ENCODE measurements around the gene LCP2.
A peak's percentile ranks its signal among the peaks of the same experiment; 100 is the strongest.

LCP2 gene

DNA sequence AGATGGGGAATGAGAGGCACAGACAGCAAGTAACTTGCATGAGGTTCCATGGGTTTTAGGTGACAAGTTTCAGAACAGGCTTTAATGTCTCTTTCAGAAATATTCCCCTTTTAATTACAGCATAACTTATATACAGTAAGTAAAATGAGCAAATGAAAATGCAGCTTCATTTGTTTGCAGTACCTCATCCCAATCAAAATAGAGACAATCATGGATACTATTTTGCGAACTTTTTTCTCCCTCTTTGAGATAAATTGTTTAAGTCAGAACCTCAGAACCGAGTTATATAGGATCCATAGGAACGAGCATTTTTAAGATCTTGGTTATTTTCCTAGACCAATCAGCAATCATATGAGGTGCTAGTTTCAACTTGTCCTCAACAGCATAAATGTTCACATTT, 3.5 kb downstream of the LCP2 start:
- peaks cover 37% of the 10 kb centered on the region for H3K36me3 Mint-ChIP-seq
- no peaks in the 10 kb centered on the region for H3K9me3 Mint-ChIP-seq (ENCODE audit: low read depth)
- peak overlapping the region; percentile 100 for H3K4me3 Mint-ChIP-seq
- no peaks in the 10 kb centered on the region for H3K27me3 Mint-ChIP-seq
- H3K4me1 Mint-ChIP-seq (ENCODE audit: low read depth), result peaks cover 76% of the 10 kb centered on the region
- H3K27ac Mint-ChIP-seq, result peak overlapping the region; percentile 96

- Mint-ChIP-seq H3K9me3 (ENCODE audit: low read depth) (no peaks in the 10 kb centered on the region), H3K27ac (peak overlapping the region; percentile 96), H3K4me1 (ENCODE audit: low read depth) (peaks cover 76% of the 10 kb centered on the region), H3K27me3 (no peaks in the 10 kb centered on the region), H3K36me3 (peaks cover 42% of the 10 kb centered on the region), H3K4me3 (peak overlapping the region; percentile 100)
Measured at GRCh38 chr5:170293273-170293672, 4.3 kb downstream of the LCP2 start.

GRCh38 chr5:170292179-170293104, 5.1 kb downstream of the LCP2 start:
- Mint-ChIP-seq H3K9me3 (ENCODE audit: low read depth) (no peaks in the 10 kb centered on the region), H3K36me3 (peaks cover 46% of the 10 kb centered on the region), H3K4me3 (peak overlapping the region; percentile 100), H3K27ac (peak overlapping the region; percentile 96), H3K4me1 (ENCODE audit: low read depth) (peaks cover 77% of the 10 kb centered on the region), H3K27me3 (no peaks in the 10 kb centered on the region)

DNA sequence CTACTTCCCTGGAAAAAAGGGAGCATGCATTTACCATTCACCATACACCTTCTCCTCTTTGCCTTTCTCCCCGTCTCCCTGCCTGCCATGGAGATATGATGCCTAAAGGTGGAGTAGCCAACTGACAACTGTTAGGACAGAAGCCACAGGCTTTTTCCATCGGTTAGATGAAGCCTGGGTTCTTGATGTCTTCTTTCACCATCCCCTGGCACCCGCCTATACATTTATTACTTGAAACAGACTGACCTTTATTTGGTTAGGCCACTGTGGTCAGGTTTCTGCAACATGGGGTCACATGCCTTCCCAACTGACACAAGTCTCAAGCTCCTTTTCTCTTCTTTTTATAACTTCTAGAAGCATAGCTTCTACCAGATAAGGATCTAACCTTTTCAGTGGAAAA, 7.1 kb downstream of the LCP2 start:
- Mint-ChIP-seq H3K4me1 (ENCODE audit: low read depth) (peaks cover 97% of the 10 kb centered on the region), H3K4me3 (peak overlapping the region; percentile 100), H3K9me3 (ENCODE audit: low read depth) (no peaks in the 10 kb centered on the region), H3K27ac (peak overlapping the region; percentile 96), H3K36me3 (peaks cover 58% of the 10 kb centered on the region), H3K27me3 (no peaks in the 10 kb centered on the region)

DNA sequence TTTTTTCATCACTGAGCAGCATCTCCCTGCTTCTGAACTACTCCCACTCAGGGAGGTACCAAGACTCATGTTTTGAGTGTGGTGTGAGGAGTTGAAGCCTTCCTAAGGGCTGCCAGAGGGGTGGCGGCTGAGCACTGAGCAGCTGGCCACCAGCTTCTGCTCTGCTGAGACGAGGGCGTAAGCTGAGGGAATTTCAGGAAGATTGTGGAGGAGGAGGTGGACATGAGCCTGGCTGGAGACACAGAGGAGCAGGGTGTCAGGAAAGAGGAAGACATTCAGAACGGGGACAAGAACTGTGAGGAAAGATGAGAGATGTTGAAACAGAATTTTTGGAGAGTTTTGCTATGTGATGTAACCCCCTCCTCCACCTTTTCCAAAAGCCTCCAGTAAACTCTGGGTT, 7.8 kb downstream of the LCP2 start:
- Mint-ChIP-seq H3K4me1 (ENCODE audit: low read depth) (peaks cover 99% of the 10 kb centered on the region), H3K4me3 (peak overlapping the region; percentile 100), H3K9me3 (ENCODE audit: low read depth) (no peaks in the 10 kb centered on the region), H3K27ac (peak overlapping the region; percentile 96), H3K27me3 (no peaks in the 10 kb centered on the region), H3K36me3 (peaks cover 61% of the 10 kb centered on the region)

DNA sequence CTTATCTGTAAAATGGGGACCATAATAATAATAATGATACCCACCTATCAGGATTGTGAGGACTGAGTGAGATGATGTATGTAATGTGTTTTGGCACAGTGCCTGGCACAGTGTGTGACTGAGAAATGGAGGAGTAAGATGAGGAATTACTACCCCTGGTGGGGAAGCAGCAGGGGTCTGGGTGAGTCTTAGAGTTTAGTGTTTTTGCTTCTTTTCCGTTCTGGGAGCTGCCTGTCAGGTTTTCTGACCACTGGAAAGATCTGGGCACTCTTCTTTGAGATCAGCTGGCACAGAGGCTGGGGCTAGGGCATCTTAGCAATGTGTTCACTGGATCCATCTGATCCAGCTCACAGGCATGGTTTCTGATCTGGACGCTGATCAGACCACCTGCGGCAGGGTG, 8.5 kb downstream of the LCP2 start:
- Mint-ChIP-seq H3K27me3 (no peaks in the 10 kb centered on the region), H3K4me1 (ENCODE audit: low read depth) (peaks cover 99% of the 10 kb centered on the region), H3K9me3 (ENCODE audit: low read depth) (no peaks in the 10 kb centered on the region), H3K4me3 (peak overlapping the region; percentile 100), H3K36me3 (peaks cover 61% of the 10 kb centered on the region), H3K27ac (peak overlapping the region; percentile 96)

DNA sequence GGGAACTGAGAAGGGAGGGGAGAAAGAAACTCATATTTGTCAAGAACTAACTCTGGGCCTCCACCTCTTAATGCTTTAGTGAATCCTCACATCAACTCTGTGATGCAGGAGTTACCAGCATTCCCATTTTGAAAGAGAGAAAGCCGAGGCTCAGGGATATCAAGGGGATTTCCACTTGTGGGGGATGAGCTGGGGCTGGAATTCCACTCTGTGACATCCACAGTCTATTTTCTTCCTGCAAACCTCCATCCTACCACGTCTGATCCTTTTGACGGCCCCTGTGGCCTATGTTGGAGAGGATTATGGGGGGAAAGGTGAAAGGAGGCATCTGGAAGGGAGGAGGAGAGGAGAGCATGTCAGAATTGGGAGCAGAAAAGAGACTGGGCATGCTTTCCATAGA, 9.0 kb downstream of the LCP2 start:
- Mint-ChIP-seq H3K4me3 (peak overlapping the region; percentile 100), H3K27me3 (no peaks in the 10 kb centered on the region), H3K4me1 (ENCODE audit: low read depth) (peaks cover 99% of the 10 kb centered on the region), H3K27ac (peak overlapping the region; percentile 96), H3K36me3 (peaks cover 61% of the 10 kb centered on the region), H3K9me3 (ENCODE audit: low read depth) (no peaks in the 10 kb centered on the region)

DNA sequence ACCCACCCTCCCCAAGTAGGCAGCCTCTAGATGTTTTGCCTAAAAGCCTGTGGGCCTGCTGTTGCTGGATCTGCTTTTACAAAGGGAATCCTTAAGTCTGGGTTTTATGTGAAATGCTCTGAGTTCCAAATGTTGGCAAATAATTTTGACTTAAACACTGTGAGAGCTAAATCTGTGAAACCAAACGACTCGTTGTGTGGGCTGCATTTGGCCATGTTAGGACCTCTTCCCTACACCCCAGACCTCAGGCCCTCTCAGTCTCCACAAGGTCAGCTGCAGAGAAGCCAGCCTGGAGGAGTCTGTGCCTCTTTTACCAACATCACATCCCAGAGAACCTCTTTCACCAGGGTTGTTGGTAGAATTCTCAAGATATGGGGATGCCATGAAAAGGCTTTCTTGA, 9.4 kb downstream of the LCP2 start:
- Mint-ChIP-seq H3K36me3 (peaks cover 65% of the 10 kb centered on the region), H3K9me3 (ENCODE audit: low read depth) (no peaks in the 10 kb centered on the region), H3K27ac (peak overlapping the region; percentile 96), H3K27me3 (no peaks in the 10 kb centered on the region), H3K4me1 (ENCODE audit: low read depth) (peaks cover 99% of the 10 kb centered on the region), H3K4me3 (peak overlapping the region; percentile 100)

- Mint-ChIP-seq H3K27me3 (no peaks in the 10 kb centered on the region), H3K4me3 (peak overlapping the region; percentile 74), H3K36me3 (peaks cover 62% of the 10 kb centered on the region), H3K9me3 (ENCODE audit: low read depth) (no peaks in the 10 kb centered on the region), H3K27ac (peak overlapping the region; percentile 96), H3K4me1 (ENCODE audit: low read depth) (peaks cover 99% of the 10 kb centered on the region)
Measured at GRCh38 chr5:170287532-170287931, 10.0 kb downstream of the LCP2 start.

DNA sequence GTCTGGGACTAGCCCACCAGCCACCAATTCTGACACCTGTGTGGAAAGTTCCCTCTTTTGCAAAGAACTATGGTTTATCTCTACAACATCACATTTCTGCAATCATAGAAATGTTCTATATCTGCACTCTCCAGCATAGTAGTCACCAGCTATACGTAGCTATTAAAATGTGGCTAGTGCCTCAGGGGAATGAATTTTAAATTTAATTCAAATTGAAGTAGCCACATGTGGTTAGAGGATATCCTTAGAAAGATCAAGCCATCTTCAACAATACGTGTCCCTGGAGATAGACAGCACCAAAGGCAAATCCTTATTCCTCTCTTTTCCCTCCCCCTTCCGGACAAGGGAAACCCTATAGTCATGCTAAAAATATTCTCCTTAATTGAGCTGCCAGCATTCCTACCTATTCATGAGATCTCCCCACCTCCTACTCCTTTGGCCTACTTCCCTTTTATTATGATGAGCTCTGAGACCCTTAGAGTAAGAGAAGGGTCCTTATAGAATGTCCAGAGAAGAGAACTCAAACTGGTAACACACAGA, 11.1 kb downstream of the LCP2 start:
- Mint-ChIP-seq H3K27ac (peak overlapping the region; percentile 96), H3K4me1 (ENCODE audit: low read depth) (peaks cover 99% of the 10 kb centered on the region), H3K36me3 (peaks cover 52% of the 10 kb centered on the region), H3K27me3 (no peaks in the 10 kb centered on the region), H3K4me3 (peak overlapping the region; percentile 64), H3K9me3 (ENCODE audit: low read depth) (no peaks in the 10 kb centered on the region)

- peak overlapping the region; percentile 66 for H3K4me3 Mint-ChIP-seq
- H3K27me3 Mint-ChIP-seq, result no peaks in the 10 kb centered on the region
- H3K27ac Mint-ChIP-seq, result peak overlapping the region; percentile 96
- no peaks in the 10 kb centered on the region for H3K9me3 Mint-ChIP-seq (ENCODE audit: low read depth)
- H3K4me1 Mint-ChIP-seq (ENCODE audit: low read depth), result peaks cover 95% of the 10 kb centered on the region
- H3K36me3 Mint-ChIP-seq, result peaks cover 48% of the 10 kb centered on the region
Measured at GRCh38 chr5:170285181-170285580, 12.4 kb downstream of the LCP2 start.

DNA sequence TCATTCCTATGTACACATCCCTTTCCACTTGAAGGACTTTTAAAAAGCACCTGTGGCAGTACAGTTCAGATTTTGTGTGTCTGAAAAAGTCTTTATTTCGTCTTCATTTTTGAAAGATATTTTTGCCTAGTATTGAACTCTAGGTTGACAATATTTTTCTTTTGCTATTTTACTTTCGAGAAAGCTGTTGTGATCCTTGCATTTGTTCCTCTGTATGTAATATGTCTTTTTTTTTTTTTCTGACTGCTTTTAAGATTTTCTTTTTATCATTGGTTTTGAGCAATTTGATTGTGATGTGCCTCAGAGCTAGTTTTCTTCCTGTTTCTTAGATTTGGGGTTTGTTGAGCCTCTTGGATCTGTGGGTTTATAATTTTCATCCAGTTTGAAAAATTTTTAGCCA, 13.3 kb downstream of the LCP2 start:
- Mint-ChIP-seq H3K27ac (peak overlapping the region; percentile 96), H3K36me3 (peaks cover 45% of the 10 kb centered on the region), H3K4me1 (ENCODE audit: low read depth) (peaks cover 95% of the 10 kb centered on the region), H3K27me3 (no peaks in the 10 kb centered on the region), H3K4me3 (peak overlapping the region; percentile 69), H3K9me3 (ENCODE audit: low read depth) (no peaks in the 10 kb centered on the region)

DNA sequence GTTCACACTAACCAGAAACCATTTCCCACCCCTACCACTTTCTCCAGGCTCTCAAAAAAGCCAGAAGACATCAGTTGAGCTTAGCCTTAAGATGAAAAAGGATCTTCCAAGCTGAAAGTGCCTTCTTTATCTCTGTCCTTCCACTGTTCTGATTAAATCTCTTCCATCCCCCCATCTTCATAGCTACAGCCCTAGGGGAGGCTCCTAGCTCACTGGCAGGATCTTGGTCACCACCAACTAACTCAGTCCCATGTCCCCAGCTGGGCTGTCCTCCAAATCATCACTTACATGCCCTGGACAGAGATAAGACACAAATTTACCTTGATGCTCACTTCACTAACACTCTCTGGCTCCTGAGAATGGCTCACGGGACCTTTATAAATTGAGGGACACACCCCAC, 14.3 kb downstream of the LCP2 start:
- H3K9me3 Mint-ChIP-seq (ENCODE audit: low read depth), result no peaks in the 10 kb centered on the region
- H3K4me3 Mint-ChIP-seq, result peak overlapping the region; percentile 69
- peak overlapping the region; percentile 96 for H3K27ac Mint-ChIP-seq
- no peaks in the 10 kb centered on the region for H3K27me3 Mint-ChIP-seq
- peaks cover 94% of the 10 kb centered on the region for H3K4me1 Mint-ChIP-seq (ENCODE audit: low read depth)
- peaks cover 38% of the 10 kb centered on the region for H3K36me3 Mint-ChIP-seq

- Mint-ChIP-seq H3K27me3 (no peaks in the 10 kb centered on the region), H3K4me3 (peak overlapping the region; percentile 83), H3K4me1 (ENCODE audit: low read depth) (peaks cover 93% of the 10 kb centered on the region), H3K36me3 (peaks cover 23% of the 10 kb centered on the region), H3K27ac (peak overlapping the region; percentile 96), H3K9me3 (ENCODE audit: low read depth) (no peaks in the 10 kb centered on the region)
Measured at GRCh38 chr5:170280011-170280493, 17.5 kb downstream of the LCP2 start.

DNA sequence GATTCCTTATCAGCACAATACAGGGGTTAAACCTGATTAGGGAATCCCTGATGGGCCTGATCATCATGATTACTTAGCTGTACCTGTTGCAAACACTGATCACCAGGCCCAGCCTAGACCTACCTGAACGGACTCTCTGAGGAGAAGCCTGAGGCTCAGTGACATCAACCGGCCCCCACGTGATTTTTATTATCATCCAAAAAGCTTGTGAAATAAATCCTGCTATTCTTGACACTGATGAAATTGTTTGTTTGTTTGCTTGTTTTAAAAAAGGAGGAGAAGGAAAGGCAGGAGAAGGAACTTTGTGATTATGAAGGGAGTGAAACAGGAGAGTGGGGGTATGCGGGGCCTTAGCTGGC, 18.1 kb downstream of the LCP2 start:
- Mint-ChIP-seq H3K4me3 (peak overlapping the region; percentile 83), H3K36me3 (peaks cover 23% of the 10 kb centered on the region), H3K27ac (peak overlapping the region; percentile 96), H3K27me3 (no peaks in the 10 kb centered on the region), H3K4me1 (ENCODE audit: low read depth) (peaks cover 91% of the 10 kb centered on the region), H3K9me3 (ENCODE audit: low read depth) (no peaks in the 10 kb centered on the region)

Data from activated naive CD8-positive, alpha-beta T cell (primary cell).